A673 (cell line): ENCODE measurements around the gene MOV10.

Source experiments
- CTCF ChIP-seq: fragments of 300-800, 200-600 bp; sonication (generic); conservative IDR thresholded peaks from 2 replicates; pipeline ENCODE4 v1.5.1; 2017; ENCODE audit warnings: low read depth, mild to moderate bottlenecking, antibody characterized with exemption, low read length, moderate library complexity, mixed read lengths
- EZH2 ChIP-seq: fragments of 200-600 bp; sonication (generic); IDR thresholded peaks from 2 replicates; pipeline ENCODE4 v1.6.1; 2017; ENCODE audit warnings: borderline replicate concordance, low read depth, mild to moderate bottlenecking, mixed read lengths, antibody characterized with exemption, low read length; ENCODE audit not compliant: poor library complexity, severe bottlenecking

DNA sequence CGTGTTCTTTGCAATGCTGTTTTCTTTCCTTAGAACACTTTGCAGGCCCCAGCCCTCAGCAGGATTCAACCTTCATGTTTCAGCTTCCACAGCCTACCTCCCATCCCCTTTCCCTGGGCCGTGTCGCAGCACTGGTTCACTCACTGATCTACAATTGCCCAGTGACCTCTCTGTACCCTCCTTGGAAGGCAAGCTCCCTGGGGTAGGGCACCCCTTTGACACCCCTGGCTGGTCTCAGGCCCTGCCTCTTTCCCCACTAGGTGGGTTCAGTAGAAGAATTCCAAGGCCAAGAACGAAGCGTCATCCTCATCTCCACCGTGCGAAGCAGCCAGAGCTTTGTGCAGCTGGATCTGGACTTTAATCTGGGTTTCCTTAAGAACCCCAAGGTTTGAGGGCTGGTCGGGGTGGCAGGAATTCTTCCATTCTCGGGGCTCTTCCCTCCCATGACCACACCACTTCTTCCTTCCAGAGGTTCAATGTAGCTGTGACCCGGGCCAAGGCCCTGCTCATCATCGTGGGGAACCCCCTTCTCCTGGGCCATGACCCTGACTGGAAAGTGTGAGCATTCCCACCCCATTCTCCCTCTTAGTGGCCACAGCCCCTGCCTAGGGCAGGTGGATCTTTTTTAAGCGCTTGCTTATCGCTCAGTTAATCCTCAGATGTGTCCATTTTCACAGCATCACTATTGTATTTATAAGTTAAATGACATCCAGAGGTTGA is 25.1 kb downstream of the MOV10 start:
- no peak for TF ChIP-seq CTCF
- TF ChIP-seq EZH2: no peak
